Activated CD4-positive, alpha-beta memory T cell treated with anti-CD3 and anti-CD28 coated beads for 36 hours (primary cell): ENCODE data around the gene GPRC5A. TPM values are rescaled to one million over a fixed set of nuclear protein-coding genes. Genes with fewer than 3 reads are reported as not detected.
"Not testable (repeated sequence)": the region's sequence is repeated elsewhere in the genome, so short reads cannot be mapped to it uniquely, and the experiment has no call there.

ENCODE experiments used
- CTCF ChIA-PET: fragments of 350-600 bp; sonication (Branson Sonifier 250); formaldehyde crosslinking; loops from one replicate; lab custom pipeline; 2021; ENCODE audit warnings: antibody characterized with exemption, inconsistent platforms; lab: Charles Lee
- POLR2A ChIA-PET: fragments of 350-600 bp; sonication (Branson Sonifier 250); formaldehyde crosslinking; loops from one replicate; lab custom pipeline; 2021; ENCODE audit warnings: antibody characterized with exemption; lab: Charles Lee
- DNase-seq: peaks from one replicate; pipeline ENCODE4 v3.0.0-alpha.2; 2020
- H3K27ac Mint-ChIP-seq: one replicate; pipeline ENCODE4 v1.8.0; 2021; ENCODE audit warnings: mixed read lengths
- H3K27me3 Mint-ChIP-seq: one replicate; pipeline ENCODE4 v1.8.0; 2021; ENCODE audit warnings: mixed read lengths
- H3K36me3 Mint-ChIP-seq: one replicate; pipeline ENCODE4 v1.8.0; 2021; ENCODE audit warnings: mixed read lengths
- H3K4me1 Mint-ChIP-seq: one replicate; pipeline ENCODE4 v1.8.0; 2021; ENCODE audit warnings: low read depth, mixed read lengths
- H3K4me3 Mint-ChIP-seq: one replicate; pipeline ENCODE4 v1.8.0; 2021; ENCODE audit warnings: mild to moderate bottlenecking, mixed read lengths
- H3K9me3 Mint-ChIP-seq: one replicate; pipeline ENCODE4 v1.8.0; 2021; ENCODE audit warnings: mixed read lengths
- intact Hi-C: fragments of 100-400 bp; cut with micrococcal nuclease; formaldehyde crosslinking; loops from one replicate; pipeline ENCODE4 v1.15.1; 2023
- total RNA-seq, 2 experiments: library from RNA; stranded (reverse); gene quantifications; one replicate each; pipeline ENCODE4 v1.2.3, GENCODE V29; 2021

GPRC5A gene
- total RNA-seq = under 1 TPM; 0.07 to 0.10 TPM

GRCh38 chr12:12891080-12891880 is at the start of gene GPRC5A:
TSS of gene GPRC5A (plus strand) at chr12:12891562. CDS start at chr12:12908250, 16,688 bp downstream.
- Mint-ChIP-seq H3K27ac (no peak within 1 kb of the TSS), H3K4me3 (peak within 1 kb of the TSS; percentile 68), H3K27me3 (peaks cover 41% of the 10 kb centered on the region), H3K36me3 (no peaks in the 10 kb centered on the region), H3K9me3 (no peaks in the 10 kb centered on the region), H3K4me1 (peaks cover 14% of the 10 kb centered on the region)
- POLR2A ChIA-PET = interaction anchor here (0.5 kb wide), 1 partner anchor 194 kb away, joined by 3 read pairs; no protein-coding TSS in a partner anchor
- peak; percentile 63 for DNase-seq
- CTCF ChIA-PET = interaction anchor here (0.6 to 1.4 kb wide), 5 partner anchors 12 to 102 kb away, joined by 3 to 8 read pairs (median 3); no protein-coding TSS in a partner anchor
- intact Hi-C loops = loop anchor here (10.0 kb wide), 1 partner anchor 166 kb away; no protein-coding TSS in a partner anchor

- Mint-ChIP-seq H3K4me1 (peaks cover 17% of the 10 kb centered on the region), H3K27ac (peak overlapping the region; percentile 5), H3K4me3 (no peak overlapping the region), H3K36me3 (peaks cover 7% of the 10 kb centered on the region), H3K9me3 (peaks cover 5% of the 10 kb centered on the region), H3K27me3 (no peaks in the 10 kb centered on the region)
- DNase-seq = no peak
- ChIA-PET POLR2A (no interaction called here), CTCF (interaction anchor here (1.7 kb wide), 1 partner anchor 9 kb away, joined by 5 read pairs; no protein-coding TSS in a partner anchor)
- intact Hi-C loops = loop anchor here (1.0 kb wide), 1 partner anchor 9 kb away; no protein-coding TSS in a partner anchor
Measured at GRCh38 chr12:12845794-12846243, 45.5 kb upstream of the GPRC5A start.

- H3K27me3 Mint-ChIP-seq, H3K9me3 Mint-ChIP-seq, POLR2A ChIA-PET, H3K4me3 Mint-ChIP-seq: not testable (repeated sequence)
- CTCF ChIA-PET = interaction anchor here (0.6 kb wide), 1 partner anchor 14 kb away, joined by 3 read pairs; no protein-coding TSS in a partner anchor
- peak overlapping the region; percentile 45 for H3K27ac Mint-ChIP-seq
- peak; percentile 18 for DNase-seq
- H3K4me1 Mint-ChIP-seq = peaks cover 17% of the 10 kb centered on the region
- H3K36me3 Mint-ChIP-seq = peaks cover 14% of the 10 kb centered on the region
- intact Hi-C loops = loop anchor here (1.0 kb wide), 1 partner anchor 9 kb away; no protein-coding TSS in a partner anchor
Measured at GRCh38 chr12:12846780-12847179, 44.6 kb upstream of the GPRC5A start.

- POLR2A ChIA-PET = no interaction called here
- H3K4me1 Mint-ChIP-seq = no peaks in the 10 kb centered on the region
- H3K27ac Mint-ChIP-seq = no peak overlapping the region
- CTCF ChIA-PET = interaction anchor here (3.6 kb wide), 1 partner anchor 16 kb away, joined by 14 read pairs; no protein-coding TSS in a partner anchor
- peaks cover 15% of the 10 kb centered on the region for H3K36me3 Mint-ChIP-seq
- peaks cover 10% of the 10 kb centered on the region for H3K9me3 Mint-ChIP-seq
- intact Hi-C loops = no loop called here
- no peak overlapping the region for H3K4me3 Mint-ChIP-seq
- no peaks in the 10 kb centered on the region for H3K27me3 Mint-ChIP-seq
- no peak for DNase-seq
Measured at GRCh38 chr12:12853435-12853834, 37.9 kb upstream of the GPRC5A start.

GRCh38 chr12:12859690-12860089 is 31.7 kb upstream of the GPRC5A start:
- no peak for DNase-seq
- intact Hi-C loops = no loop called here
- ChIA-PET CTCF (no interaction called here), POLR2A (no interaction called here)
- Mint-ChIP-seq H3K4me1 (no peaks in the 10 kb centered on the region), H3K4me3 (no peak overlapping the region), H3K9me3 (no peaks in the 10 kb centered on the region), H3K27me3 (no peaks in the 10 kb centered on the region), H3K27ac (no peak overlapping the region), H3K36me3 (peaks cover 5% of the 10 kb centered on the region)

- intact Hi-C loops = no loop called here
- DNase-seq = no peak
- POLR2A ChIA-PET = no interaction called here
- H3K27me3 Mint-ChIP-seq = no peaks in the 10 kb centered on the region
- no peak overlapping the region for H3K27ac Mint-ChIP-seq
- H3K4me1 Mint-ChIP-seq = no peaks in the 10 kb centered on the region
- H3K9me3 Mint-ChIP-seq = no peaks in the 10 kb centered on the region
- CTCF ChIA-PET = no interaction called here
- H3K36me3 Mint-ChIP-seq = peaks cover 4% of the 10 kb centered on the region
- H3K4me3 Mint-ChIP-seq = no peak overlapping the region
Measured at GRCh38 chr12:12864243-12864642, 27.1 kb upstream of the GPRC5A start.

GRCh38 chr12:12868477-12869235 is 22.7 kb upstream of the GPRC5A start:
- ChIA-PET POLR2A (no interaction called here), CTCF (no interaction called here)
- no peaks in the 10 kb centered on the region for H3K9me3 Mint-ChIP-seq
- no peaks in the 10 kb centered on the region for H3K27me3 Mint-ChIP-seq
- no peak for DNase-seq
- H3K4me3 Mint-ChIP-seq = no peak overlapping the region
- H3K4me1 Mint-ChIP-seq = no peaks in the 10 kb centered on the region
- intact Hi-C loops = no loop called here
- no peak overlapping the region for H3K27ac Mint-ChIP-seq
- peaks cover 7% of the 10 kb centered on the region for H3K36me3 Mint-ChIP-seq

GRCh38 chr12:12870465-12870864 is 20.9 kb upstream of the GPRC5A start:
- DNase-seq = no peak
- intact Hi-C loops = no loop called here
- no peaks in the 10 kb centered on the region for H3K27me3 Mint-ChIP-seq
- no peaks in the 10 kb centered on the region for H3K4me1 Mint-ChIP-seq
- ChIA-PET CTCF (no interaction called here), POLR2A (no interaction called here)
- no peak overlapping the region for H3K27ac Mint-ChIP-seq
- peaks cover 7% of the 10 kb centered on the region for H3K36me3 Mint-ChIP-seq
- no peak overlapping the region for H3K4me3 Mint-ChIP-seq
- no peaks in the 10 kb centered on the region for H3K9me3 Mint-ChIP-seq

- no peak for DNase-seq
- Mint-ChIP-seq H3K4me1 (no peaks in the 10 kb centered on the region), H3K27me3 (no peaks in the 10 kb centered on the region), H3K36me3 (peaks cover 5% of the 10 kb centered on the region), H3K27ac (no peak overlapping the region), H3K4me3 (no peak overlapping the region), H3K9me3 (no peaks in the 10 kb centered on the region)
- intact Hi-C loops = no loop called here
- CTCF ChIA-PET = no interaction called here
- POLR2A ChIA-PET = no interaction called here
Measured at GRCh38 chr12:12871587-12872138, 19.7 kb upstream of the GPRC5A start.

GRCh38 chr12:12872139-12872933 is 19.0 kb upstream of the GPRC5A start:
- Mint-ChIP-seq H3K27ac (no peak overlapping the region), H3K27me3 (no peaks in the 10 kb centered on the region), H3K4me3 (no peak overlapping the region), H3K4me1 (no peaks in the 10 kb centered on the region), H3K36me3 (peaks cover 5% of the 10 kb centered on the region), H3K9me3 (no peaks in the 10 kb centered on the region)
- POLR2A ChIA-PET = no interaction called here
- intact Hi-C loops = no loop called here
- CTCF ChIA-PET = no interaction called here
- DNase-seq = no peak

- CTCF ChIA-PET = no interaction called here
- no peaks in the 10 kb centered on the region for H3K9me3 Mint-ChIP-seq
Measured at GRCh38 chr12:12872934-12873275, 18.5 kb upstream of the GPRC5A start.

More at GRCh38 chr12:12872934-12873275, 18.5 kb upstream of the GPRC5A start:
- no peak for DNase-seq
- intact Hi-C loops = no loop called here
- H3K4me1 Mint-ChIP-seq = no peaks in the 10 kb centered on the region
- no peak overlapping the region for H3K4me3 Mint-ChIP-seq
- H3K27ac Mint-ChIP-seq = no peak overlapping the region
- H3K36me3 Mint-ChIP-seq = peaks cover 5% of the 10 kb centered on the region
- POLR2A ChIA-PET = no interaction called here
- H3K27me3 Mint-ChIP-seq = no peaks in the 10 kb centered on the region
